ENCODE results near the gene SORL1-AS1.

The SORL1-AS1 gene

GRCh38 chr11:121474680-121475079, 21.9 kb upstream of the SORL1-AS1 start:
- no peak for DNase-seq

- DNase-seq, result no peak
These were observed 20.5 kb upstream of the SORL1-AS1 start for GRCh38 chr11:121473064-121473777.

GRCh38 chr11:121472312-121472711, 19.5 kb upstream of the SORL1-AS1 start:
- DNase-seq, result no peak

- DNase-seq, result no peak
These were observed 18.4 kb upstream of the SORL1-AS1 start for GRCh38 chr11:121471167-121471566.

GRCh38 chr11:121469910-121470309, 17.1 kb upstream of the SORL1-AS1 start:
- DNase-seq, result no peak

GRCh38 chr11:121467965-121468364, 15.2 kb upstream of the SORL1-AS1 start:
- no peak for DNase-seq

- no peak for DNase-seq
These were observed 14.7 kb upstream of the SORL1-AS1 start for GRCh38 chr11:121467471-121467870.

GRCh38 chr11:121466063-121466794, 13.5 kb upstream of the SORL1-AS1 start:
- peak; percentile 55 to 87 for DNase-seq

GRCh38 chr11:121465709-121466062, 12.9 kb upstream of the SORL1-AS1 start:
- DNase-seq, result no peak

- peak; percentile 32 to 82 for DNase-seq
These were observed 11.7 kb upstream of the SORL1-AS1 start for GRCh38 chr11:121464352-121464946.

GRCh38 chr11:121463689-121464335, 11.0 kb upstream of the SORL1-AS1 start:
- no peak for DNase-seq

- DNase-seq, result no peak
These were observed 9.1 kb upstream of the SORL1-AS1 start for GRCh38 chr11:121461843-121462242.

- no peak for DNase-seq
These were observed 8.3 kb upstream of the SORL1-AS1 start for GRCh38 chr11:121460941-121461514.

- DNase-seq, result no peak
These were observed 6.7 kb upstream of the SORL1-AS1 start for GRCh38 chr11:121459413-121460017.

- no peak for DNase-seq
These were observed 5.8 kb upstream of the SORL1-AS1 start for GRCh38 chr11:121458551-121458950.

- DNase-seq, result no peak
These were observed 4.2 kb upstream of the SORL1-AS1 start for GRCh38 chr11:121456816-121457431.

GRCh38 chr11:121456151-121456550, 3.4 kb upstream of the SORL1-AS1 start:
- DNase-seq, result no peak

- DNase-seq, result no peak
These were observed 2.3 kb upstream of the SORL1-AS1 start for GRCh38 chr11:121455115-121455514.

GRCh38 chr11:121453589-121454299, 977 bp upstream of the SORL1-AS1 start:
- DNase-seq, result no peak

- DNase-seq, result no peak
These were observed 670 bp downstream of the SORL1-AS1 start, which contains the start of gene SORL1 for GRCh38 chr11:121451986-121452608. TSS of gene SORL1 (plus strand) at chr11:121452314. CDS start at chr11:121452332, 18 bp downstream.
